Sigmoid colon (tissue), 7 donors: ENCODE data around the gene EFCAB8. TPM values are rescaled to one million over a fixed set of nuclear protein-coding genes. Genes with fewer than 3 reads are reported as not detected.

Experiments
- DNase-seq: peaks from one replicate; pipeline ENCODE4 v3.0.0-alpha.2; 2019
- H3K27ac ChIP-seq, 4 donors: fragments of 200-600 bp; sonication (generic); one replicate each; pipeline ENCODE4 v1.5.1; 2016 to 2019; ENCODE audit warnings: mild to moderate bottlenecking in 1 of 4
- H3K27me3 ChIP-seq, 3 donors: fragments of 200-600 bp; sonication (generic); one replicate each; pipeline ENCODE4 v1.5.1; 2019; ENCODE audit warnings: mild to moderate bottlenecking in 1 of 3
- H3K36me3 ChIP-seq, 4 donors: fragments of 200-600 bp; sonication (generic); one replicate each; pipeline ENCODE4 v1.5.1; 2016 to 2019
- H3K4me1 ChIP-seq, 4 donors: fragments of 200-600 bp; sonication (generic); one replicate each; pipeline ENCODE4 v1.5.1; 2017 to 2019
- H3K4me3 ChIP-seq, 4 donors: fragments of 200-600 bp; sonication (generic); one replicate each; pipeline ENCODE4 v1.5.1; 2017 to 2019; ENCODE audit warnings: mild to moderate bottlenecking in 2 of 4, moderate library complexity in 1 of 4
- H3K9me3 ChIP-seq, 4 donors: fragments of 200-600 bp in 3 of 4; sonication (generic) in 3 of 4; one replicate each; pipeline versions ENCODE4 v1.5.1 to v1.6.1; 2013 to 2019
- CTCF ChIP-seq, 4 experiments: fragments of 450-650 bp in 3 of 4; fragments of 200-600 bp in 1 of 4; IDR thresholded peaks; one replicate each; pipeline ENCODE4 v1.5.1; 2016 to 2019; ENCODE audit warnings: antibody characterized with exemption in 4 of 4, mild to moderate bottlenecking in 3 of 4, moderate library complexity in 2 of 4
- EP300 ChIP-seq, 4 donors: sonication (generic); formaldehyde crosslinking; IDR thresholded peaks; one replicate each; pipeline ENCODE4 v1.6.1; 2017; ENCODE audit warnings: antibody characterized with exemption in 4 of 4
- POLR2A ChIP-seq, 2 donors: fragments of 450-650 bp; IDR thresholded peaks; one replicate each; pipeline ENCODE4 v1.6.1; 2016; ENCODE audit warnings: antibody characterized with exemption in 2 of 2, mild to moderate bottlenecking in 2 of 2, moderate library complexity in 2 of 2
- POLR2AphosphoS5 ChIP-seq, 4 donors: sonication (generic); formaldehyde crosslinking; IDR thresholded peaks; one replicate each; pipeline ENCODE4 v1.6.1; 2017; ENCODE audit warnings: antibody characterized with exemption in 4 of 4
- WGBS, 2 donors: extraction: QIAGEN DNeasy Blood & Tissue Kit; methylation state at CpG; one replicate each; pipeline ENCODE4 v1.1.7; 2013; 5-methylcytosine and 5-hydroxymethylcytosine counted together
- intact Hi-C: fragments of 100-400 bp; cut with DNase I; formaldehyde crosslinking; loops from one replicate; pipeline ENCODE4 v1.15.1; 2023
- polyA plus RNA-seq, 3 donors: library from polyadenylated mRNA; stranded (reverse); fragments of 200-250 nt; gene quantifications; one replicate each; pipeline ENCODE4 v1.2.3, GENCODE V29; 2013
- total RNA-seq, 4 donors: library from RNA; depleted of rRNA; stranded (reverse); fragments of >200 nt; gene quantifications; one replicate each; pipeline ENCODE4 v1.1.0, GENCODE V29; 2016
- donor health status: healthy with polysubstance abuse.
- donor health status: Bipolar disorder and iron deficiency.
- donor health status: healthy.

EFCAB8 gene
- total and polyA plus RNA-seq, 7 donors: 0.06 to 0.83 (median 0.60) TPM; not detected in 3

- Histone ChIP-seq H3K36me3 (no peaks in the 10 kb centered on the region), H3K27me3 (no peaks in the 10 kb centered on the region), H3K4me3 (no peak overlapping the region), H3K4me1 (no peaks in the 10 kb centered on the region), H3K9me3 (no peaks in the 10 kb centered on the region), H3K27ac (no peak overlapping the region)
- TF ChIP-seq POLR2AphosphoS5 (IDR thresholded peaks at IDR 0.05) (no peak), EP300 (IDR thresholded peaks at IDR 0.05) (no peak), POLR2A (IDR thresholded peaks at IDR 0.05) (no peak), CTCF (IDR thresholded peaks at IDR 0.05) (no peak)
- no peak for DNase-seq
- 83 to 97% methylated on average over 3 of the region's 3 CpGs for WGBS, 2 donors
- intact Hi-C loops: no loop called here
These were observed 70.4 kb downstream of the EFCAB8 start for GRCh38 chr20:32929162-32929561.

- no peaks in the 10 kb centered on the region for H3K9me3 ChIP-seq
- intact Hi-C loops: no loop called here
- 81 to 88% methylated on average over 10 of the region's 10 CpGs for WGBS, 2 donors
- DNase-seq: no peak
- H3K4me1 ChIP-seq: no peaks in the 10 kb centered on the region
- H3K27me3 ChIP-seq: no peaks in the 10 kb centered on the region
- H3K36me3 ChIP-seq: no peaks in the 10 kb centered on the region
- H3K27ac ChIP-seq: no peak overlapping the region
- TF ChIP-seq CTCF (IDR thresholded peaks at IDR 0.05): no peak
- no peak for TF ChIP-seq EP300 (IDR thresholded peaks at IDR 0.05)
- TF ChIP-seq POLR2AphosphoS5 (IDR thresholded peaks at IDR 0.05): no peak
- TF ChIP-seq POLR2A (IDR thresholded peaks at IDR 0.05): no peak
- H3K4me3 ChIP-seq: no peak overlapping the region
These were observed 71.5 kb downstream of the EFCAB8 start for GRCh38 chr20:32930181-32930580.

- 71 to 74% methylated on average over 5 of the region's 5 CpGs for WGBS, 2 donors
- Histone ChIP-seq H3K4me3 (no peak overlapping the region), H3K27ac (no peak overlapping the region), H3K9me3 (no peaks in the 10 kb centered on the region), H3K36me3 (no peaks in the 10 kb centered on the region), H3K4me1 (no peaks in the 10 kb centered on the region), H3K27me3 (no peaks in the 10 kb centered on the region)
- intact Hi-C loops: no loop called here
- TF ChIP-seq CTCF (IDR thresholded peaks at IDR 0.05): no peak
- no peak for TF ChIP-seq POLR2A (IDR thresholded peaks at IDR 0.05)
- DNase-seq: no peak
These were observed 72.0 kb downstream of the EFCAB8 start for GRCh38 chr20:32930701-32931100.

GRCh38 chr20:32934580-32934979 is 75.9 kb downstream of the EFCAB8 start:
- H3K36me3 ChIP-seq: no peaks in the 10 kb centered on the region
- H3K9me3 ChIP-seq: peaks cover 0 to 2% (median 0%) of the 10 kb centered on the region in 4 donors
- TF ChIP-seq POLR2A (IDR thresholded peaks at IDR 0.05): no peak
- TF ChIP-seq EP300 (IDR thresholded peaks at IDR 0.05): no peak
- no peak for TF ChIP-seq CTCF (IDR thresholded peaks at IDR 0.05)
- no peak for TF ChIP-seq POLR2AphosphoS5 (IDR thresholded peaks at IDR 0.05)
- no peaks in the 10 kb centered on the region for H3K4me1 ChIP-seq
- intact Hi-C loops: no loop called here
- H3K27ac ChIP-seq: no peak overlapping the region
- DNase-seq: no peak
- no peak overlapping the region for H3K4me3 ChIP-seq
- 43 to 54% methylated on average over 4 of the region's 4 CpGs for WGBS, 2 donors
- H3K27me3 ChIP-seq: no peaks in the 10 kb centered on the region

GRCh38 chr20:32941155-32941885 is 82.6 kb downstream of the EFCAB8 start:
- WGBS, 2 donors: 71 to 86% methylated on average over 4 of the region's 4 CpGs
- no peaks in the 10 kb centered on the region for H3K36me3 ChIP-seq
- DNase-seq: no peak
- no peaks in the 10 kb centered on the region for H3K4me1 ChIP-seq
- TF ChIP-seq EP300 (IDR thresholded peaks at IDR 0.05): no peak
- no peak for TF ChIP-seq POLR2AphosphoS5 (IDR thresholded peaks at IDR 0.05)
- no peak for TF ChIP-seq POLR2A (IDR thresholded peaks at IDR 0.05)
- TF ChIP-seq CTCF (IDR thresholded peaks at IDR 0.05): no peak
- peaks cover 0 to 2% (median 0%) of the 10 kb centered on the region in 4 donors for H3K9me3 ChIP-seq
- H3K27ac ChIP-seq: no peak overlapping the region
- no peaks in the 10 kb centered on the region for H3K27me3 ChIP-seq
- intact Hi-C loops: no loop called here
- no peak overlapping the region for H3K4me3 ChIP-seq
